ENCODE data around the gene KRTAP22-1.

Gene KRTAP22-1

DNA sequence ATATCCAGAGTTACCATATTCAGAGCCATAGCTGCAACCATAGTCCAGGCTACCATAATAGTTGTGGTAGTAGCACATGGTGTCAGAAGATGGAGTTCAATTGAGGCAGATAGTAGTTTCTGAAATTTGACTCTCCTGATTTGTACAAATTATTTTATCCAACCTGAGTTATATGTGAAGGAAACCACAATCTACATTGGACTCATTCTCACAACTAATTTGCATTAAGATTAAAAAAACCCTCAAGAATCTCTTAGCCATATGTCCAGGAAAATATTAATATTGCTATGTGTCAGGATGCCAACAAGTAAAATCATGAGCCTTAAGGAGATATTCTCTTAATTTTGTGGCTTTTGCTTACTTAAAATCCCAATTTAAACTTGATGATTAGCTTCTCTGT, 10.6 kb upstream of the KRTAP22-1 start, which contains the start of gene KRTAP22-2:
KRTAP22-2 (minus strand) TSS at position 101 of the 400 bp plus-strand sequence.
- H3K9me3 ChIP-seq (replicated peaks; ENCODE audit: low read length) = peaks cover 13% of the 10 kb centered on the region

DNA sequence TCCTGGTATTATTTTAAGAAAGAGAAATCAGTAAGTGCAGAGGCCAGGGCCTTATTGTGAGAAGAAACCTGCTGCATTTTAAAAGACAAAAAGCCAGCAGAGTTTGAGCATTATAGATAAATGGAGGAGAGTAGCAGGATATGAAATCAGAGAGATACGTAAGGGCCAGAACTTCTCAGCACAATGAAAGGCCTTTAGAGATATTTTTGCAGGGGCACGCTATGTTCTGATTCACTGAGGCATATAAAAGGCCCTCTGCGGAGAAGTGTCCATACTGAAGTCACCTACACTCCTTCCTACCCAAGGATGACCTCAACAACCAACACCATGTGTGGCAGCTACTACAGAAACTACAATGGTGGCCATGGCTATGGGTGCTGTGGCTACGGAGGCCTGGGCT, 8.7 kb upstream of the KRTAP22-1 start, which contains the start of gene KRTAP6-3:
KRTAP6-3 (plus strand) TSS at position 301 of the 400 bp plus-strand sequence; CDS start at position 307, 6 bp downstream.
- Histone ChIP-seq H3K36me3 (ENCODE audit: insufficient read depth, low read length) (no peaks in the 10 kb centered on the region), H3K4me1 (ENCODE audit: control insufficient read depth, insufficient read depth, low read length) (no peaks in the 10 kb centered on the region), H3K4me2 (ENCODE audit: low read length) (no peak within 1 kb of the TSS), H3K4me3 (ENCODE audit: low read length) (no peak within 1 kb of the TSS), H3K27me3 (ENCODE audit: control insufficient read depth, insufficient read depth, low read length) (no peaks in the 10 kb centered on the region), H3K9ac (ENCODE audit: low read depth, low read length) (no peak within 1 kb of the TSS), H3K9me3 (replicated peaks; ENCODE audit: low read length) (peaks cover 13% of the 10 kb centered on the region)

More for the DNA sequence above, 10.6 kb upstream of the KRTAP22-1 start, which contains the start of gene KRTAP22-2:
- Histone ChIP-seq H3K4me2 (ENCODE audit: low read length) (no peak within 1 kb of the TSS), H3K4me3 (ENCODE audit: low read length) (no peak within 1 kb of the TSS), H3K36me3 (ENCODE audit: insufficient read depth, low read length) (no peaks in the 10 kb centered on the region), H3K9ac (ENCODE audit: low read depth, low read length) (no peak within 1 kb of the TSS), H3K4me1 (ENCODE audit: control insufficient read depth, insufficient read depth, low read length) (no peaks in the 10 kb centered on the region), H3K27me3 (ENCODE audit: control insufficient read depth, insufficient read depth, low read length) (no peaks in the 10 kb centered on the region)

DNA sequence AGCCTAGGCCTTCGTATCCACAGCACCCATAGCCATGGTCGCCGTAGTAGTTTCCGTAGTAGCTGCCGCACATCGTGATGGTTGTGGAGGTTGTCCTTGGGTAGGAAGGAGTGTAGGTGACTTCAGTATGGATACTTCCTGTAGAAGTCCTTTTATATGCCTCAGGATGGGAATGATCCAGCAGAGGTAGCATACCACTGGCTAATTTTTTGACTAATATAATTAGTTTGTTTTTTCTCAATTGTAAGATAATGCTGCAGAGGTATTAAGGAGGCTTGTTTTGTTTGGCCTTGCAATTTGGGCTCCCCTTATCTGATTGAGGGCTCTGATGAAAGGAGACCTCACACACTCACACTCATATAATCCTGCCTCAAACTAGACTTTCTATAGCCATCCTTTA, 2.1 kb upstream of the KRTAP22-1 start, which contains the start of gene KRTAP6-2:
KRTAP6-2 (minus strand) TSS at position 101 of the 400 bp plus-strand sequence; CDS start at position 73, 28 bp downstream.
- H3K4me3 ChIP-seq (ENCODE audit: low read length) = no peak within 1 kb of the TSS
- H3K4me2 ChIP-seq (ENCODE audit: low read length) = no peak within 1 kb of the TSS
- no peaks in the 10 kb centered on the region for H3K27me3 ChIP-seq (ENCODE audit: control insufficient read depth, insufficient read depth, low read length)
- H3K9ac ChIP-seq (ENCODE audit: low read depth, low read length) = no peak within 1 kb of the TSS
- H3K36me3 ChIP-seq (ENCODE audit: insufficient read depth, low read length) = no peaks in the 10 kb centered on the region
- no peaks in the 10 kb centered on the region for H3K9me3 ChIP-seq (replicated peaks; ENCODE audit: low read length)
- H3K4me1 ChIP-seq (ENCODE audit: control insufficient read depth, insufficient read depth, low read length) = no peaks in the 10 kb centered on the region

DNA sequence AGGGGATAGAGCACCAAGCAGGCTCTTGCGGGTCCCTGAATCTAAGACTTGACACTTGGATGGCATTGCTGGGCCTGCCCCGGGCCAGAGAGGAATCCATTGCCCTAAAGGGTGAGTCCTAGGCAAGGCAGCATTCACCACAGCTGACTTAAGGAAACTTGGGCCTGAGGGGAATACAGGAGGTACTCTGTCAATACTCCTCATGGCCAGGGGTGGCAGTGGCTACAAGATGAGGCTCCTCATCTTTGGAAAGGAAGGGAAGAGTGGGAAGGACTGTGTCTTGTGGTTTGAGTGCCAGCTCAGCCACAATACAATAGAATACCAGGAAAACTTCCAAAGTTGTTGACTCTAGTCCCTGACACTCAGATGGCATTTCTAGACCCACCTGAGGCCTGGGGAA, 5.1 kb downstream of the KRTAP22-1 start:
- Histone ChIP-seq H3K4me2 (ENCODE audit: low read length) (no peak overlapping the region), H3K36me3 (ENCODE audit: insufficient read depth, low read length) (no peaks in the 10 kb centered on the region), H3K27me3 (ENCODE audit: control insufficient read depth, insufficient read depth, low read length) (no peaks in the 10 kb centered on the region), H3K4me1 (ENCODE audit: control insufficient read depth, insufficient read depth, low read length) (no peaks in the 10 kb centered on the region), H3K4me3 (ENCODE audit: low read length) (no peak overlapping the region), H3K9ac (ENCODE audit: low read depth, low read length) (no peak overlapping the region), H3K9me3 (replicated peaks; ENCODE audit: low read length) (peaks cover 4% of the 10 kb centered on the region)

DNA sequence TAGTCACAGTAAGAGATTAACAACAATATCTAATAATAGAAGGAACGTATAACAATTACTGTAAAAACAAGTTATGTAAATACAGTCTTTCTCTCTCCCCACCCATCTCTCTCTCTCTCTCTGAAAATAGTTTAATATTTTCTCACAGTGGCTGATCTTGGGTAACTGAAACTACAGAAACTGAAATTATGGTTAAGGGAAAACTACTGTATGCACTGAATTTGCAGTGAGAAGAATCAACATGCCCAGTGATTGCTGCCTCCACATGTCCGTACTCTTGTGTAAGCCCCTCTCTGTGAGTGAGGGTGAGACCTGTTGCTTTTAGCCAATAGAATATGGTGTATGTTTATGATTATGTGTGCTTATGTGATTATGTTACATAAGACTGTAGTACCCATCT, 11.2 kb downstream of the KRTAP22-1 start:
- Histone ChIP-seq H3K9ac (ENCODE audit: low read depth, low read length) (no peak overlapping the region), H3K9me3 (replicated peaks; ENCODE audit: low read length) (peaks cover 9% of the 10 kb centered on the region), H3K27me3 (ENCODE audit: control insufficient read depth, insufficient read depth, low read length) (no peaks in the 10 kb centered on the region), H3K4me3 (ENCODE audit: low read length) (no peak overlapping the region), H3K4me2 (ENCODE audit: low read length) (no peak overlapping the region), H3K36me3 (ENCODE audit: insufficient read depth, low read length) (no peaks in the 10 kb centered on the region), H3K4me1 (ENCODE audit: control insufficient read depth, insufficient read depth, low read length) (no peaks in the 10 kb centered on the region)

DNA sequence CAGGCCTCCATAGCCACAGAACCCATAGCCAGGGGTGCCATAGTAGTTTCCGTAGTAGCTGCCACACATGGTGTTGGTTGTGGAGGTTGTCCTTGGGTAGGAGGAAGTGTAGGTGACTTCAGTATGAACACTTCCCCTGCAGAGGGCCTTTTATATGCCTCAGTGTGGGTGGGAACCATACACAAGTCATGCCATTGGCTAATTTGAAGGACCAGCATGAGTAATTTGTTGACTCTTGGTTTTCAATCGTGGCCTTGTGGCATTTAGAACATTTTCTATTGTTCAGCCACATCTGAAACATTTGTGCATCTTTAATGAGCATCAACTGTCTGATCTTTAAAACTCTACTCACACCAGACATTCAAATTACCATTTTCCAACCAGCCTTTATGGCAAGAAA, 12.9 kb downstream of the KRTAP22-1 start, which contains the start of gene KRTAP6-1:
KRTAP6-1 (minus strand) TSS at position 95 of the 400 bp plus-strand sequence; CDS start at position 69, 26 bp downstream.
- Histone ChIP-seq H3K9ac (ENCODE audit: low read depth, low read length) (no peak within 1 kb of the TSS), H3K4me3 (ENCODE audit: low read length) (no peak within 1 kb of the TSS), H3K27me3 (ENCODE audit: control insufficient read depth, insufficient read depth, low read length) (no peaks in the 10 kb centered on the region), H3K9me3 (replicated peaks; ENCODE audit: low read length) (peaks cover 9% of the 10 kb centered on the region), H3K4me2 (ENCODE audit: low read length) (no peak within 1 kb of the TSS), H3K36me3 (ENCODE audit: insufficient read depth, low read length) (no peaks in the 10 kb centered on the region), H3K4me1 (ENCODE audit: control insufficient read depth, insufficient read depth, low read length) (no peaks in the 10 kb centered on the region)

DNA sequence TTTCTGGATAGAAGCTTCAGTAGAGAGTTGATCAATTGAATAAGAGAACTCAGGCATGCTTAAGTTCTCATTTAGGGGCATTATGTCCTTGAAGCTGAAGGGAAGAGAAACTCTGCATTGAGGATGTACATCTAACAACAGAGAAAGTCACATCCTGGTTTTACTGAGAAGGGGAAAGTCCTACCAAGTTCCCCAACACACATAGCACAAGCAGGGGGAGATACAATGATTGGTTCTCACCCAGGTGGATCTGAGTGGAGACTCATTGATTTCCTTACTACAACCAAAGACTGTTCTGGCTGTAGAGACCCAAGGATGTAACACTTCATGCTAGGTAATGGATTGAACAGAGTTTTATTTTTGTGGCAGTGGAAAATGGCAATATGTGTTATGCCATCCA, 14.3 kb downstream of the KRTAP22-1 start:
- H3K9ac ChIP-seq (ENCODE audit: low read depth, low read length) = no peak overlapping the region
- no peaks in the 10 kb centered on the region for H3K4me1 ChIP-seq (ENCODE audit: control insufficient read depth, insufficient read depth, low read length)
- H3K9me3 ChIP-seq (replicated peaks; ENCODE audit: low read length) = peaks cover 9% of the 10 kb centered on the region
- no peaks in the 10 kb centered on the region for H3K27me3 ChIP-seq (ENCODE audit: control insufficient read depth, insufficient read depth, low read length)
- no peak overlapping the region for H3K4me3 ChIP-seq (ENCODE audit: low read length)
- no peaks in the 10 kb centered on the region for H3K36me3 ChIP-seq (ENCODE audit: insufficient read depth, low read length)
- H3K4me2 ChIP-seq (ENCODE audit: low read length) = no peak overlapping the region

DNA sequence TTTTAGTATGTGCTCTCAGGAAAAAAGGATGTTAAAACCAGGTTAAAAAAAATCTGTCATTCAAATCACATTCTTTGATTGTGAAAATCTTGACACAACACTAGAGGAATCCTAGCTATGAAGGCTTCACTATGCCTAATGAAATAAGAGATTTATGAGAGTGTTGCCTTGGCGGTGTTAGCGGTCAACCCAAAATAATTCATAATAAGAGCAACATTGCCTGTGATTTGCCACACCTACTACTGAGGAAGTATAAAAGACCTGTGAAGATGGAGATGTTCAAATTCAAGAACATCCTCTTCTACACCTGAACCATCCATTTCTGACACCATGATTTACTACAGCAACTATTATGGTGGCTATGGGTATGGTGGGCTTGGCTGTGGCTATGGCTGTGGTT, 15.2 kb downstream of the KRTAP22-1 start, which contains the start of gene KRTAP20-1:
KRTAP20-1 (plus strand) TSS at position 301 of the 400 bp plus-strand sequence; CDS start at position 331, 30 bp downstream.
- H3K4me3 ChIP-seq (ENCODE audit: low read length) = no peak within 1 kb of the TSS
- no peaks in the 10 kb centered on the region for H3K27me3 ChIP-seq (ENCODE audit: control insufficient read depth, insufficient read depth, low read length)
- H3K36me3 ChIP-seq (ENCODE audit: insufficient read depth, low read length) = no peaks in the 10 kb centered on the region

DNA sequence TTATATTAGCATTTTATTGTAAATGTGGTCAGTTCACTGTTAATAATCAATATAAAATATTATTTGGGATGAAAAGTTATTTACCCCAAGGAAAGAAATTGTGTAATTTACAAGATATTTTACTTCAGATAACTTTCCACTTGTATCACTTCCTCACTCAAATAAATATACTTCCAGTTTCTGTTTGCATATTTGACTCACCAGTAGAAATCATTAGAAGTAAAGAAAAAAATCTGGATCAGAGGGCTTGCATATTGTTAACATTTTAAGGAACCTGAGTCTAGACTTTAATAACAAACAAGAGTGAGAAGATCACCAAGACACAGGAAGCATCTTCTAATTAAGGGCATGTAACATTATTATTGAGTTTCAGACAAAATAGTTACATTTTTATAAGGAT, 19.2 kb downstream of the KRTAP22-1 start:
- H3K4me2 ChIP-seq (ENCODE audit: low read length) = no peak overlapping the region
- H3K4me1 ChIP-seq (ENCODE audit: control insufficient read depth, insufficient read depth, low read length) = no peaks in the 10 kb centered on the region
- H3K36me3 ChIP-seq (ENCODE audit: insufficient read depth, low read length) = no peaks in the 10 kb centered on the region
- H3K27me3 ChIP-seq (ENCODE audit: control insufficient read depth, insufficient read depth, low read length) = no peaks in the 10 kb centered on the region
- H3K9ac ChIP-seq (ENCODE audit: low read depth, low read length) = no peak overlapping the region
- peaks cover 4% of the 10 kb centered on the region for H3K9me3 ChIP-seq (replicated peaks; ENCODE audit: low read length)
- no peak overlapping the region for H3K4me3 ChIP-seq (ENCODE audit: low read length)

More for the DNA sequence above, 15.2 kb downstream of the KRTAP22-1 start, which contains the start of gene KRTAP20-1:
- Histone ChIP-seq H3K9me3 (replicated peaks; ENCODE audit: low read length) (peaks cover 9% of the 10 kb centered on the region), H3K4me2 (ENCODE audit: low read length) (no peak within 1 kb of the TSS), H3K9ac (ENCODE audit: low read depth, low read length) (no peak within 1 kb of the TSS), H3K4me1 (ENCODE audit: control insufficient read depth, insufficient read depth, low read length) (no peaks in the 10 kb centered on the region)

DNA sequence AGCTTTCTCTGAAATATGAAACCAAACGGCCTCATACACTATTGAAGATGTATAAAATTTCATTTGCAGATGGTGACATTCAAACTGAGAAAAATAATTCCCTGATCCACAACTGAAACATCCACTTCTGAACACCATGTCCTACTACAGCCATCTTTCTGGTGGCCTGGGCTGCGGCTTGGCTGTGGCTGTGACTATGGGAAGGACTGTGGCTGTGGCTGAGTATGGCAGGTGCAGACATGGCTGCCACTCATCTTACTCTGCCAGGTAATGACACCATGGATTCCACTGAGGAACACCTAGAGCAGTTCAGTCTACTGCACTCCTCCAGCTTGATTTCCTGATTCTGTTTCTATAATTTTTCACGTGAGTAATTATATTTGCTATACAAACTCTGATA, 19.6 kb downstream of the KRTAP22-1 start, which contains the start of gene KRTAP20-4:
KRTAP20-4 (plus strand) TSS at position 106 of the 400 bp plus-strand sequence.
- H3K27me3 ChIP-seq (ENCODE audit: control insufficient read depth, insufficient read depth, low read length) = no peaks in the 10 kb centered on the region
- H3K4me1 ChIP-seq (ENCODE audit: control insufficient read depth, insufficient read depth, low read length) = no peaks in the 10 kb centered on the region
- no peak within 1 kb of the TSS for H3K9ac ChIP-seq (ENCODE audit: low read depth, low read length)
- no peaks in the 10 kb centered on the region for H3K9me3 ChIP-seq (replicated peaks; ENCODE audit: low read length)
- H3K4me2 ChIP-seq (ENCODE audit: low read length) = no peak within 1 kb of the TSS
- H3K4me3 ChIP-seq (ENCODE audit: low read length) = no peak within 1 kb of the TSS
- no peaks in the 10 kb centered on the region for H3K36me3 ChIP-seq (ENCODE audit: insufficient read depth, low read length)

DNA sequence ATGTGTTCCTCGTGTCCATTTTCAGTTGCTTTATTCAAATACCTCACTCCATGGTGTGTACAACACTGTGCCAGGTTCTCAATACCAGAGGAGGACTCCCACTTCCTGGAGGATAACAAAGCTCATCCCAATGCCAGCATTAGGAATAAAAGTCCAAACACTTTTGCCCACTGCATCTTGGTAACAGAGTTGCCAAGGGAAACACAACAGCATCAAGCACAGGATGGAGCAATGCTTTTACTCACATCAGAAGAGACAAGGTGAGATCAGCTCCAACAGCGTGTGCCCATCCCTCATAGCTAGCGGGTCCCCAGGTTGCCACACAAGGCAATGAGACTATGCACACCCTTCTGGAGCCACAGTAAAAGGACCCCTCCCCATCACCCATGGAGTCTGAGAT, 22.5 kb downstream of the KRTAP22-1 start:
- H3K9me3 ChIP-seq (replicated peaks; ENCODE audit: low read length) = no peaks in the 10 kb centered on the region
- no peak overlapping the region for H3K4me3 ChIP-seq (ENCODE audit: low read length)
- H3K4me2 ChIP-seq (ENCODE audit: low read length) = no peak overlapping the region
- no peaks in the 10 kb centered on the region for H3K4me1 ChIP-seq (ENCODE audit: control insufficient read depth, insufficient read depth, low read length)
- no peaks in the 10 kb centered on the region for H3K27me3 ChIP-seq (ENCODE audit: control insufficient read depth, insufficient read depth, low read length)
- no peak overlapping the region for H3K9ac ChIP-seq (ENCODE audit: low read depth, low read length)
- H3K36me3 ChIP-seq (ENCODE audit: insufficient read depth, low read length) = no peaks in the 10 kb centered on the region
